ENCODE data around the gene RPS14.
"Not testable (repeated sequence)": the region's sequence is repeated elsewhere in the genome, so short reads cannot be mapped to it uniquely, and the experiment has no call there.

DNA sequence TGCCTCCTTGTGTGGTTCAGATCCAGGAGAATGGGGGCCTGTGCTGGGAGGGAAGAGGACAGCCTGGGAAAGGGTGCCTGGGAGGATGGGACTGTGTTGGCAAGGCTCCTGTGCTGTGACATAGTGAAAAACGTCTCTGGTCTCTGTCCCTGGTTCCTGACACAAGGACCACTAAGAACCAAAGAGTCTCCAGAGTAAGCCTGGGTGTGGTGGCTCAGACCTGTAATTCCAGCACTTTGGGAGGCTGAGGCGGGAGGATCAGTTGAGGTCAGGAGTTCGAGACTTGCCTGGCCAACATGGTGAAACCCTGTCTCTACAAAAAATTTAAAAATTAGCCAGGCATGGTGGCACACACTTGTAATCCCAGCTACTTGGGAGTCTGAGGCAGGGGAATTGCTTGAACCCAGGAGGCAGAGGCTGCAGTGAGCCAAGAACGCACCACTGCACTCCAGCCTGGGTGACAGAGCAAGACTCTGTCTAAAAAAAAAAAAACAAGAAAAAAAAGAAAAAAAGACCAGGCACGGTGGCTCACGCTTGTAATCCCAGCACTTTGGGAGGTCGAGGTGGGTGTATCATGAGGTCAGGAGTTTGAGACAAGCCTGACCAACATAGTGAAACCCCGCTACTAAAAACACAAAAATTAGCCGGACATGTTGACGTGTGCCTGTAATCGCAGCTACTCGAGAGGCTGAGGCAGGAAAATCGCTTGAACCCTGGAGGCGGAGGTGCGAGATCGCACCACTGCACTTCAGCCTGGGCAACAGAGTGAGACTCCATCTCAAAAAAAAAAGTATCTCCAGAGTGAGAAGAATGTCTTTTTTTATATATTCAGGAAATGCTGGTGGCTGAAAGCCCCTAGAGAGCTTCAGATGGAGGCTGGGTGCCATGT is 35.4 kb downstream of the RPS14 start:
- TF ChIP-seq, protein P1, sequence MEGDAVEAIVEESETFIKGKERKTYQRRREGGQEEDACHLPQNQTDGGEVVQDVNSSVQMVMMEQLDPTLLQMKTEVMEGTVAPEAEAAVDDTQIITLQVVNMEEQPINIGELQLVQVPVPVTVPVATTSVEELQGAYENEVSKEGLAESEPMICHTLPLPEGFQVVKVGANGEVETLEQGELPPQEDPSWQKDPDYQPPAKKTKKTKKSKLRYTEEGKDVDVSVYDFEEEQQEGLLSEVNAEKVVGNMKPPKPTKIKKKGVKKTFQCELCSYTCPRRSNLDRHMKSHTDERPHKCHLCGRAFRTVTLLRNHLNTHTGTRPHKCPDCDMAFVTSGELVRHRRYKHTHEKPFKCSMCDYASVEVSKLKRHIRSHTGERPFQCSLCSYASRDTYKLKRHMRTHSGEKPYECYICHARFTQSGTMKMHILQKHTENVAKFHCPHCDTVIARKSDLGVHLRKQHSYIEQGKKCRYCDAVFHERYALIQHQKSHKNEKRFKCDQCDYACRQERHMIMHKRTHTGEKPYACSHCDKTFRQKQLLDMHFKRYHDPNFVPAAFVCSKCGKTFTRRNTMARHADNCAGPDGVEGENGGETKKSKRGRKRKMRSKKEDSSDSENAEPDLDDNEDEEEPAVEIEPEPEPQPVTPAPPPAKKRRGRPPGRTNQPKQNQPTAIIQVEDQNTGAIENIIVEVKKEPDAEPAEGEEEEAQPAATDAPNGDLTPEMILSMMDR (optimal IDR thresholded peaks at IDR 0.05 in 1 of 3, IDR thresholded peaks at IDR 0.05 in 1 of 3, conservative IDR thresholded peaks at IDR 0.05 in 1 of 3; ENCODE audit: extremely low read depth in 1 of 3, insufficient read depth in 2 of 3, low read length in 3 of 3): not testable (repeated sequence)
- not testable (repeated sequence) for TF ChIP-seq EZH2 (IDR thresholded peaks at IDR 0.05; ENCODE audit: low read length)
